Tibial nerve (tissue), 4 donors: ENCODE measurements around the gene ARRB2. TPM values are rescaled to one million over a fixed set of nuclear protein-coding genes. Genes with fewer than 3 reads are reported as not detected.
"Not testable (repeated sequence)": the region's sequence is repeated elsewhere in the genome, so short reads cannot be mapped to it uniquely, and the experiment has no call there.

Experiments
- DNase-seq, 2 donors: peaks; one replicate each; pipeline ENCODE4 v3.0.0-alpha.2; 2019; ENCODE audit warnings: low spot score in 2 of 2
- H3K27ac ChIP-seq, 4 donors: fragments of 200-600 bp; sonication (generic) in 3 of 4; one replicate each; pipeline ENCODE4 v1.5.1; 2017 to 2019; ENCODE audit warnings: mild to moderate bottlenecking in 1 of 4
- H3K27me3 ChIP-seq, 2 donors: fragments of 200-600 bp; sonication (generic) in 1 of 2; one replicate each; pipeline versions ENCODE4 v1.5.1 to v1.6.0; 2017 to 2019
- H3K36me3 ChIP-seq, 3 donors: fragments of 200-600 bp; sonication (generic); one replicate each; pipeline ENCODE4 v1.5.1; 2018 to 2019
- H3K4me1 ChIP-seq, 4 donors: fragments of 200-600 bp; sonication (generic) in 3 of 4; one replicate each; pipeline ENCODE4 v1.5.1; 2017 to 2019
- H3K4me3 ChIP-seq, 4 donors: fragments of 200-600 bp; sonication (generic) in 3 of 4; one replicate each; pipeline ENCODE4 v1.5.1; 2017 to 2019; ENCODE audit warnings: mild to moderate bottlenecking in 1 of 4, moderate library complexity in 1 of 4
- H3K9me3 ChIP-seq, 4 donors: fragments of 200-600 bp; sonication (generic) in 3 of 4; one replicate each; pipeline ENCODE4 v1.5.1; 2017 to 2019
- EP300 ChIP-seq, 2 donors: sonication (generic); formaldehyde crosslinking; IDR thresholded peaks; one replicate each; pipeline ENCODE4 v1.6.1; 2017; ENCODE audit warnings: antibody characterized with exemption in 2 of 2, mild to moderate bottlenecking in 1 of 2
- POLR2A ChIP-seq, 2 donors: fragments of 450-650 bp; IDR thresholded peaks; one replicate each; pipeline ENCODE4 v1.6.1; 2017; ENCODE audit warnings: antibody characterized with exemption in 2 of 2, mild to moderate bottlenecking in 2 of 2, moderate library complexity in 2 of 2
- WGBS, 2 donors: methylation state at CpG; one replicate each; pipeline ENCODE4 v1.1.5; 2018; 5-methylcytosine and 5-hydroxymethylcytosine counted together
- total RNA-seq, 4 donors: library from RNA; depleted of rRNA; stranded (reverse); fragments of >200 nt; gene quantifications; one replicate each; pipeline ENCODE4 v1.1.0, GENCODE V29; 2016
- TF ChIP-seq, protein P1 (sequence below), 5 experiments: fragments of 200-600 bp in 3 of 5; fragments of 450-650 bp in 2 of 5; sonication (generic) in 3 of 5; IDR thresholded peaks; one replicate each; pipeline ENCODE4 v1.5.1; 2016 to 2019; ENCODE audit warnings: antibody characterized with exemption in 5 of 5, mild to moderate bottlenecking in 3 of 5, moderate library complexity in 2 of 5

Gene ARRB2
- total RNA-seq, 4 donors from 2014 or later = 50.2 to 103 (median 57.4) TPM

- H3K4me1 ChIP-seq = no peaks in the 10 kb centered on the region
- no peak overlapping the region for H3K4me3 ChIP-seq
- TF ChIP-seq EP300 (IDR thresholded peaks at IDR 0.05) (no peak), POLR2A (IDR thresholded peaks at IDR 0.05) (no peak)
- no peak for DNase-seq
- WGBS, 2 donors = 94 to 98% methylated on average over 8 of the region's 8 CpGs
- H3K27ac ChIP-seq = no peak overlapping the region
- no peaks in the 10 kb centered on the region for H3K27me3 ChIP-seq
- peaks cover 0 to 90% (median 33%) of the 10 kb centered on the region in 3 donors for H3K36me3 ChIP-seq
- H3K9me3 ChIP-seq = no peaks in the 10 kb centered on the region
Observed at GRCh38 chr17:4674685-4674998, 35.8 kb upstream of the ARRB2 start.

GRCh38 chr17:4675791-4676190 lies 34.6 kb upstream of the ARRB2 start:
- H3K27ac ChIP-seq = no peak overlapping the region
- H3K27me3 ChIP-seq = no peaks in the 10 kb centered on the region
- TF ChIP-seq POLR2A (IDR thresholded peaks at IDR 0.05) (no peak), EP300 (IDR thresholded peaks at IDR 0.05) (no peak)
- TF ChIP-seq, protein P1, sequence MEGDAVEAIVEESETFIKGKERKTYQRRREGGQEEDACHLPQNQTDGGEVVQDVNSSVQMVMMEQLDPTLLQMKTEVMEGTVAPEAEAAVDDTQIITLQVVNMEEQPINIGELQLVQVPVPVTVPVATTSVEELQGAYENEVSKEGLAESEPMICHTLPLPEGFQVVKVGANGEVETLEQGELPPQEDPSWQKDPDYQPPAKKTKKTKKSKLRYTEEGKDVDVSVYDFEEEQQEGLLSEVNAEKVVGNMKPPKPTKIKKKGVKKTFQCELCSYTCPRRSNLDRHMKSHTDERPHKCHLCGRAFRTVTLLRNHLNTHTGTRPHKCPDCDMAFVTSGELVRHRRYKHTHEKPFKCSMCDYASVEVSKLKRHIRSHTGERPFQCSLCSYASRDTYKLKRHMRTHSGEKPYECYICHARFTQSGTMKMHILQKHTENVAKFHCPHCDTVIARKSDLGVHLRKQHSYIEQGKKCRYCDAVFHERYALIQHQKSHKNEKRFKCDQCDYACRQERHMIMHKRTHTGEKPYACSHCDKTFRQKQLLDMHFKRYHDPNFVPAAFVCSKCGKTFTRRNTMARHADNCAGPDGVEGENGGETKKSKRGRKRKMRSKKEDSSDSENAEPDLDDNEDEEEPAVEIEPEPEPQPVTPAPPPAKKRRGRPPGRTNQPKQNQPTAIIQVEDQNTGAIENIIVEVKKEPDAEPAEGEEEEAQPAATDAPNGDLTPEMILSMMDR (IDR thresholded peaks at IDR 0.05) = no peak
- no peak for DNase-seq
- H3K36me3 ChIP-seq = peaks cover 0 to 98% (median 33%) of the 10 kb centered on the region in 3 donors
- H3K4me3 ChIP-seq = no peak overlapping the region
- H3K9me3 ChIP-seq = no peaks in the 10 kb centered on the region
- 94 to 98% methylated on average over 10 of the region's 10 CpGs for WGBS, 2 donors
- no peaks in the 10 kb centered on the region for H3K4me1 ChIP-seq

DNA sequence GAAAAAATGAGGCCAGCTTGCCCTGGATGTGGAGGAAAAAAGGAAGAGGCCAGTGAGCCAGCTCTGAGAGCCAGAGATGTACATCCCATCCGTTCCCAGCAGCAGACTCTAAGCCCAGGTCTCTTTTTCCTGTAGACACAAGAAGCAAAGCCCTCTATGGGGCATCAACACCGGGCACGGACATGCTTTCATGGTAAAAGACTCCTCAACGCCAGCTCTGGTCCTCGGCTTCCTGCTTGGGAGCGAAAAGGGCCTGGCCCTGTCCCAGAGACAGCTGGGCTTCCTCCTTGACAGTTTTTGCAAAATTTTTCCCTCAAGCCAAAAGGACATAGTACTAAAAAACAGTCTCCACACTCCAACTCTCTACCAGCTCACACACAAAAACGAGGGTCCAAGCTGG lies 33.6 kb upstream of the ARRB2 start:
- Histone ChIP-seq H3K36me3 (peaks cover 0 to 98% (median 34%) of the 10 kb centered on the region in 3 donors), H3K27ac (no peak overlapping the region), H3K9me3 (no peaks in the 10 kb centered on the region), H3K4me1 (no peaks in the 10 kb centered on the region), H3K27me3 (no peaks in the 10 kb centered on the region), H3K4me3 (no peak overlapping the region)
- WGBS, 2 donors = 89 to 92% methylated on average over 7 of the region's 7 CpGs
- DNase-seq = no peak
- TF ChIP-seq, protein P1 (IDR thresholded peaks at IDR 0.05) = no peak
- no peak for TF ChIP-seq EP300 (IDR thresholded peaks at IDR 0.05)
- TF ChIP-seq POLR2A (IDR thresholded peaks at IDR 0.05) = no peak

GRCh38 chr17:4678448-4679026 lies 31.9 kb upstream of the ARRB2 start:
- TF ChIP-seq, protein P1 (IDR thresholded peaks at IDR 0.05) = no peak
- TF ChIP-seq EP300 (IDR thresholded peaks at IDR 0.05) (no peak), POLR2A (IDR thresholded peaks at IDR 0.05) (no peak)
- peaks cover 0 to 93% (median 37%) of the 10 kb centered on the region in 3 donors for H3K36me3 ChIP-seq
- H3K27ac ChIP-seq = no peak overlapping the region
- H3K27me3 ChIP-seq = no peaks in the 10 kb centered on the region
- 52 to 55% methylated on average over 13 to 14 of the region's 14 CpGs for WGBS, 2 donors
- H3K4me3 ChIP-seq = no peak overlapping the region
- no peaks in the 10 kb centered on the region for H3K4me1 ChIP-seq
- no peak for DNase-seq
- no peaks in the 10 kb centered on the region for H3K9me3 ChIP-seq

DNA sequence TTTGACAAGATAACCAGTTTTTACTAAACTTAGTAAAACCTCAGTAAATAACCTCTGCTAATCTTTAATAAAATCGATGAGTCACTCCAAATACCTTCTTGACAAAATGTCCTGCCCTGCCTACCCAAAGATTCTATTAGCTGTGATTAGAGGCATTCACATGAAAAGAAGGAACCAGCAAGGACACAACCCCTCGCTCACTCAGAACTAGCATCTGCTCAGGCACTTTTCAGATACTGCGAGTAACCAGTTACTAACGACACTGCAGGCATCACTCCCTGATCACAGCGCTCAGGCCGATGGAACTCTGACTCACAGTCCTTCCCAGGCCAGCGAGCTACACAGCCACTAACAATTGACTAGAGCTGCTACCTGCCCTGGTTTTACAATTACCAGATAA lies 30.8 kb upstream of the ARRB2 start:
- Histone ChIP-seq H3K9me3 (no peaks in the 10 kb centered on the region), H3K4me1 (no peaks in the 10 kb centered on the region), H3K4me3 (no peak overlapping the region), H3K27me3 (no peaks in the 10 kb centered on the region), H3K36me3 (peaks cover 0 to 83% (median 29%) of the 10 kb centered on the region in 3 donors), H3K27ac (no peak overlapping the region)
- no peak for TF ChIP-seq EP300 (IDR thresholded peaks at IDR 0.05)
- TF ChIP-seq, protein P1 (IDR thresholded peaks at IDR 0.05) = no peak
- no peak for TF ChIP-seq POLR2A (IDR thresholded peaks at IDR 0.05)
- 89 to 90% methylated on average over 7 of the region's 7 CpGs for WGBS, 2 donors
- no peak for DNase-seq

- WGBS, 2 donors = 80 to 89% methylated on average over 5 of the region's 5 CpGs
- H3K4me3 ChIP-seq, H3K4me1 ChIP-seq, H3K27me3 ChIP-seq, DNase-seq, H3K9me3 ChIP-seq: not testable (repeated sequence)
- peaks cover 0 to 62% (median 13%) of the 10 kb centered on the region in 3 donors for H3K36me3 ChIP-seq
- H3K27ac ChIP-seq = peak overlapping the region in 1 of 4 donors; percentile 17
Observed at GRCh38 chr17:4683739-4684138, 26.7 kb upstream of the ARRB2 start.

GRCh38 chr17:4689872-4690271 lies 20.6 kb upstream of the ARRB2 start:
- not testable (repeated sequence) for H3K27ac ChIP-seq, H3K4me3 ChIP-seq, H3K4me1 ChIP-seq, H3K9me3 ChIP-seq, H3K27me3 ChIP-seq, DNase-seq
- H3K36me3 ChIP-seq = peaks cover 0 to 58% (median 0%) of the 10 kb centered on the region in 3 donors
- 89 to 90% methylated on average over 12 of the region's 12 CpGs for WGBS, 2 donors
